ENCODE measurements around the gene TNFRSF13B.
"Not testable (repeated sequence)": the region's sequence is repeated elsewhere in the genome, so short reads cannot be mapped to it uniquely, and the experiment has no call there.

Gene TNFRSF13B

DNA sequence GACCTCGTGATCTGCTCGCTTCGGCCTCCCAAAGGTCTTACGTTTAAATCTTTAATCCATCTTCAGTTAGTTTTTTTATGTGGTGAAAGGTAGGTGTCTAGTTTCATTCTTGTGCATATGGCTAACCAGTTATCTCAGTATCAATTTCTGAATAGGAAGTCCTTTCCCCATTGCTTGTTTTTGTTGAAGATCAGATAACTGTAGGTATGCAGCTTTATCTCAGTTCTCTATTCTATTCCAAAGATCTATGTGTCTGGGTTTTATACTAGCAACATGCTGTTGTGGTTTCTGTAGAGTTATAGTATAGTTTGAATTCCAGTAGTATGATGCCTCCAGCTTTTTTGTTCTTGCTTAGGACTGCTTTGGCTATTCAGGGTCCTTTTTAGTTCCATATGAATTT is 65.2 kb downstream of the TNFRSF13B start:
- DNase-seq, result no peak

- DNase-seq, result no peak
Observed at GRCh38 chr17:16905593-16906191, 66.2 kb downstream of the TNFRSF13B start.

- DNase-seq, result not testable (repeated sequence)
Observed at GRCh38 chr17:16903070-16903469, 68.8 kb downstream of the TNFRSF13B start.

GRCh38 chr17:16900288-16900882 is 71.5 kb downstream of the TNFRSF13B start:
- DNase-seq, result no peak

- DNase-seq, result not testable (repeated sequence)
Observed at GRCh38 chr17:16897211-16897896, 74.6 kb downstream of the TNFRSF13B start.

- not testable (repeated sequence) for DNase-seq
Observed at GRCh38 chr17:16896235-16896634, 75.7 kb downstream of the TNFRSF13B start.

GRCh38 chr17:16893527-16893926 is 78.4 kb downstream of the TNFRSF13B start:
- DNase-seq, result not testable (repeated sequence)

GRCh38 chr17:16892876-16893454 is 79.0 kb downstream of the TNFRSF13B start:
- DNase-seq, result not testable (repeated sequence)

DNA sequence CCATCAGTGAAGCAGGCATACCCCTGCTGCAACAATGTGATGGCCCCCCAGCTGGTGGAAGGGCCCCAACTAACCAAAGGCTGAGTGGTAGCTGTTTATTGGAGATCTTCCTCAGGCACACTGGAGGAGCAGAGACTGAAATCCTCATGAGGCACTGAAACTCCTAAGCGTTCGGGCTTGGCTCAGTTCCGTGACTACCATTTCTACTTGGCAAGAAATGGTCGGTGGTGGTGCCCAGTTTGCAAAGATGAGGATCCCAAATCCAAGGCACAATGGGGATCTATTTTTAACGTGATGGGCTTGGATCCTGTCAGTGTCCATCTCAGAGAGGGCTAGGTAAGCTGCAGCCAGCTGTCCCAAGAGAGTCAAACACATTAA is 82.8 kb downstream of the TNFRSF13B start:
- no peak for DNase-seq
